NCI-H82 treated with DMSO at 0.1 percent for 48 hours (cell line): ENCODE results near the gene CD164.
"Not testable (repeated sequence)": the region's sequence is repeated elsewhere in the genome, so short reads cannot be mapped to it uniquely, and the experiment has no call there.

Experiments
- DNase-seq: peaks from one replicate; lab custom pipeline; 2025; ENCODE audit not compliant: unreplicated experiment; lab: John Stamatoyannopoulos, UW

The CD164 gene

GRCh38 chr6:109344226-109344625 lies 38.0 kb downstream of the CD164 start:
- DNase-seq: no peak

GRCh38 chr6:109343518-109343917 lies 38.7 kb downstream of the CD164 start:
- DNase-seq: no peak

DNA sequence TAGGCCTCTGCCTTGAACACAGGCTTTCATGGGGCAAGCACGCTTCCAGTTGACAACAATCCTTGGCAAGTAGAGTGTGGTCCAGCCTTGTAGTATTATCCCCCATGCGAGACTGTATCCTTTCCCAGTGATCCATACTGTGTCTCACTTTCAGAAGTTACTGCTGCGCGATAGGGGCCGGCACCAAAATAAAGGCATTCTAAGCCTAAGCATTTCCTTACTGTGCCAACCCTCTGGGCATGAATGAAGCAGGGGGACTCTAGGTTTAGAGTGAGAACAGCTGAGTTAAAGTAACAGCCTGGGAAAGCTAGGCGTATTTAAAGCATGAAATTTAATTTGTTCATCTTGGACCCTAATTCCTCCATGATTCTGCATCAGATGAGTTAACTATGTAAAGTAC lies 39.4 kb downstream of the CD164 start:
- no peak for DNase-seq

DNA sequence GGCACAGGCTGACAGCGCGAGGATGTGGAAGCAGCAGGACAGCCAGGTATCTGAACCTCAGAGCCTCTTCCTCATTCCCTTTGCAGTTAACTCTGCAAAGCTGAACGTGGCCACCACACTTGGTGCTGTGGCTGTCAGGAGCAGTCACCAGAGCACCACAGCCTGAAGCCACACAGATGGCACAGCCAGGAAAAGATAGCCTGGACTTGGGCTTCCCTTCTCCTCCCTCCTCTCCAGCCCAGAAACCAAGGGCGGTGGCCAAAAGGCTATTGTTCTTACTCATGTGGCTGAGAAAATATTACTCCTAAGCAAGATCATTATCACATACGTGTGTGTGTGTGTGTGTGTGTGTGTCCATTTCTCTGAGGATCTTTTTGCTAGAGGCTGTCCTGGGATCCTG lies 39.8 kb downstream of the CD164 start:
- DNase-seq: no peak

DNA sequence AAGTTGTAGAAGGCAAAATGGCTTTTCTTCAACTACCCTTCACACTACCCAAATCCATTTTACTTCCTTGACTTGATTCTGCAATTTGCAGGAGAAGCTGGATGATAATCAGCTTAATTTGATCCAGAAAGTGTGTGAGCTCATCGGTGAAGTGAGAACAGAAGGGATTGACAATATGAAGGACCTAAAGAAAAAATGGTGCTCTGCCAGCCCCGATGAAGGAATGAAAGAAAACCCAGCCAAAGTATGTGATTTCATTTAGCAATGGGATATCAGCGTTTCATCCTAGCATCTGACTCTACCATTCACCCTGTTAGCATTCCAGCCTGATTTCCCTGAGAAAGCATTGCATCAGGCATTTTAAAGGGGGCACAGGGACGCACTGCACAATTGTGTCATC lies 41.5 kb downstream of the CD164 start:
- no peak for DNase-seq

- DNase-seq: no peak
These were observed 42.2 kb downstream of the CD164 start for GRCh38 chr6:109339906-109340678.

DNA sequence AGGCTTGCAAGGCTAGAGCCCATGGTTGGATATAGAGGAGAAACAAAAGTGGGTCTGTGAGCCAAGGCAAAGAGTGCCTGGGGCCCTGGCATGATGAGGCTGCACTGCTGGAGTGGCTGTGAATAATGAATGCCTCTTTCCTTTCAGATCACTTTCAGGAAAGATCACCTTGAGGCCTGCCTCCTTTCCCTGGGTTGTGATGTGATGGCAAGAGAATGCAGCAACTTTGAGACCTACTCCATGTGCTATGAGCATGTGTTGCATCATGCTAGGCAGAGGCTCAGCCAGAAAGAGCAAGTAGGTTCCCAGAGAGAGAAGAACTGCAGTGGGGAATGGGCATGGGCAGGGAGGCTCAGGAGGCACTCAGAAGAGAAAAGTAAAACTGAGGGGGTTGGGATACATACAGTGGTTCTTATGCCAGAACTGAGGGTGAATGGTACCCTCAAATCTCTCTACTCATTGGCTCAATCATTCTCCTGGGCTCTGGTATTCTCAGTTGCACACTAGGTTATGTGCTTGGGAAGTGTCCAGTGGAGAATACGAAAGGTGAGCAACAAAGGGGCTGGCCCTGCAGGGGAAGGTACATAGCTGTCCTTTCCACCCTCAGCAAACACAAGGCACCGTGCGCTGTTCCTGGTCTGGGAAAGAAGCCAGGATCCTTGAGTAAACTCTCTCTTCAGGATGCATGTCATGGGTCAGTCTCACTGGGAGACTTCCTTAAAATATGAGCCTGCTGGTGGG lies 45.9 kb downstream of the CD164 start:
- DNase-seq: no peak

DNA sequence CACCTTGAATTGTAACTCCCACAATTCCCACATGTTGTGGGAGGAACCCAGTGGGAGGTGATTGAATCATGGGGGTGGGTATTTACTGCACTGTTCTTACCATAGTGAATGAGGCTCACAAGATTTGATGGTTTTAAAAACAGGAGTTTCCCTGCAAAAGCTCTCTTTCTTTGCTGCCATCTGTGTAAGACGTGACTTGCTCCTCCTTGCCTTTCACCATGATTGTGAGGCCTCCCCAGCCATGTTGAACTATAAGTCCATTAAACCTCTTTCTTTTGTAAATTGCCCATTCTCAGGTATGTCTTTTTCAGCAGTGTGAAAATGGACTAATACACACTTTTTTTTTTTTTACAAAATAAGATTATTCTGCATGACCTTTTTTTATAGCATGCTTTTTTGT lies 48.4 kb downstream of the CD164 start:
- DNase-seq: not testable (repeated sequence)

GRCh38 chr6:109332748-109333147 lies 49.5 kb downstream of the CD164 start:
- DNase-seq: no peak

DNA sequence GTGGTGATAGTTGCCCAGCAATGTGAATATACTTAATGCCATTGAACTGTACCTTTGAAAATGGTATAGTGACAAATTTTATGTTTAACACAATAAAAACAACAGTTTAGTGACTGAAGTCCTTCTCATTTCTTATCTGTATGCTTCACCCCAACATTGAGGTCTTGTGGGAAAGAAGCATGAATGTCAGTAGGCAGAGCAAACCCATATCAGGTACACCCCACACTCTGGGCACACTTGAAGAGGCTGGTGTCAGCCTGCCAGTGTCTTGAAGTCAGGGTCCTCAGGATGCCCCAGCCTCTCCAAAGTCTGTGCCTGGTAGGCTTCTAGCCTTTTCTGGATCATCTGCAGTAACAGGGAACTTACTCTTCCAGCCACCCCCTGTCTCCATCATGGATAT lies 51.2 kb downstream of the CD164 start:
- no peak for DNase-seq

GRCh38 chr6:109330263-109330662 lies 52.0 kb downstream of the CD164 start:
- no peak for DNase-seq

GRCh38 chr6:109328629-109329028 lies 53.6 kb downstream of the CD164 start:
- DNase-seq: no peak

DNA sequence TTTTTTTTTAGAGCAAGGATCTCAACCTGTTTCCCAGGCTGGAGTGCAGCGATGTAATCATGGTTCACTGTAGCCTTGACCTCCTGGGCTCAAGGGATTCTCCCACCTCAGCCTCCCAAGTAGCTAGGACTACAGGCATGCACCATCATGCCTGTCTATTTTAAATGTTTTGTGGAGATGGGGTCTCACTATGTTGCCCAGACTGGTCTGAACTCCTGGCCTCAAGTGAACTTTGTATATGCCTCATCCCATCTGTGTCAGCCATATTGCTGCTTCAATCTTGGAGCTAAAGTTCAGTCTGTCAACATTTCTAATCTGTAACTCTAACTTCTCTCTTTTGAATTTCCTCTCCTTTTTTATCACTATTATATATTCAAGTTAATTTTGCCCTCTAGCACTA lies 54.3 kb downstream of the CD164 start:
- DNase-seq: no peak

DNA sequence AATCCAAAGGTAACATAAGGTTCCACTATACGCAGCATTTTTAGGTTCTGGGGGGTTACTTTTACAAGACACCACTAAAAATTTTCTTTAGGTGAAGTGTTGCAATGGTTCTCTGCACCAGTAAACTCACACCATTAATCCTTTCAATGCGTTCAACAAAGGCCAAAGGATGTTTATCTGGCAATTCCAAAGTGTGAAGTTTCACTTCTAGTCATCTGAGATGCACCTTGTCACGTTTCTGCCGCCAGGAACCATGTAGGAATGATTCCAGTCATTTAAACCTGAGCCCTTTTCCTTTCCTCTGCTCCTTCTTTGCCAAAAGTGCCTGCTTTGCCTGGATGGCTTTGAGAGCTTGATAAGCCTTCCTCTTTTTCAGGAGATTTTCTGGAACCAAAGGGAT lies 54.8 kb downstream of the CD164 start:
- no peak for DNase-seq

DNA sequence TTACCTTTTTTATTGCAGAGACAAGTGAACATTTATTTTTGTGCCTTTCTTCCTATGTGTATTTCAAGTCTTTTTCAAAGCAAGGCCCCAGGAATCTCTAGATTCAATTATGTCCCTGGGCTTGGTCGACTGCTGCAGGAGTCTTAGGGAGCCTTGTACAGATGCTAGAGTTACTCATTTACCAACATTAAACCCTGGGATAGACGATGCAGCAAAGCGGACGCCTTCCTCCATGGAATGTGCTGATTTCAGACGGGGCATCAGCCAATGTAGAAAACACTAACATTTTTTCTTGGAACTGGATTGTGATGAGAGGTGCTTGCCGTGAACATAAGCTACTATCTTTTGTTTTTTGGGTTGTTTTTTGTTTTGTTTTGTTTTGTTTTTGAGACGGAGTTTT lies 55.9 kb downstream of the CD164 start:
- no peak for DNase-seq

DNA sequence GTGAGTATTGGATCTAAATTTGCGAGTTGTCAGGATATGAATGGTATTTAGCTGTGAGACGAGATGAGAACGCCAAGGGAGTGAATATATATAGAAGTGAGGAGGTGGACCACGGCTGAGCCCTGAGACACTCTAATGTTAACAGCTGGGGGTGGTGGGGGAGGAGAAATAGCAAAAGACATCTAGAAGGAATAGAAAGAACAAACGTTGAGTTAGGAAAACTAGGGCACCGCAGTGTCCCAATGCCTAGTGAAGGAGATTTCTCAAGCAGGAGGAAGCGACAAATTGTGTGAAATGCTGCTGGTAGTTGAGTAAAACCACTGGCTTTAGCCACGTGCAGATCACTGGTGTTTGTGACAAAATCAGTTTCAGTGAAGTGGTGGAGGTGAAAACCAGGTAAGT lies 56.9 kb downstream of the CD164 start:
- no peak for DNase-seq

- DNase-seq: no peak
These were observed 59.0 kb downstream of the CD164 start for GRCh38 chr6:109323241-109323640.

GRCh38 chr6:109322825-109323224 lies 59.4 kb downstream of the CD164 start:
- DNase-seq: no peak

GRCh38 chr6:109321752-109322151 lies 60.5 kb downstream of the CD164 start:
- no peak for DNase-seq

GRCh38 chr6:109320072-109320471 lies 62.2 kb downstream of the CD164 start:
- no peak for DNase-seq

DNA sequence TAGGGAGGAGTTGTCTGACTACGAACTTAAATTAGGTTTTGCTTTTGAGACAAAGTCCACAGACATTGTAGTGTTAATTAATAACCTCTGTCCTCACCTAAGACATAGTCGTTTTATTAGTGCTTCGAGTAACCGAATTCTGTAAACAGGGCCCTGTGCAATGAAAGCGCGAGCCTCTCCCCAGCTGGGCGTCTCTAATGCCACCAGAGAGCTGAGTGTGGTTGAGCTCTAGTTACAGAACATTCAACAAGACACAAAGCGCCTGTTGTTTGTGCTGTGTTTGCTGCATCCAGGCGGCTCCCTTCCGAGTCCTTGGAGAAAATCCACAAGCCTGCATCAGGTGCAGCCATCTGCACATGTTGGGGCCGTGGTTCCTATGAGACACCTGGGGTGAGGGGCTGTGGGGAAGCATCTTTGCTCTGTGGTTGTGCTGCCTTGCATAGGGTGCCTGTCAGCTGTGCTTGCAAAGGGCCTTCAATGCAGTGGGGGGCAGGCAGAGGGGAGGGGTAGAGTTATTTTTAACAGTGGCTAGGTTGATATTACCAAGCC lies 63.9 kb downstream of the CD164 start:
- no peak for DNase-seq

DNA sequence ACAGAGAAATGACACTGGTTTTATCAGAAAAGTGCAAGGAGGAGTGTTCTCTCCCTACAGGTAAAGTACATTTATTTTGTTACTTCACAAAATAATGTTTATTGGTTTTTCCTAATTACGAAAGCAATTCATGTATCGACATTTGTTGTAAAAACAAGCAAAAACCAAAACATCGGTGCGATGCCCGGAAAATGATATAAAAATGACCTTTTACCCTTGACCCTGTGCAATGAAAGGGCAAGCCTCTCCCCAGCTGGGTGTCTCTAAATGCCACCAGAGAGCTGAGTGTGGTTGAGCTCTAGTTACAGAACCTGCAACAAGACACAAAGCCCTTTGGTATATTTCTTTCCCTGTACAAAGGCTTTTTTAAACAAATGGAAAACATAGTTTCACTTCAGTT lies 65.4 kb downstream of the CD164 start:
- DNase-seq: no peak
